Stimulated activated naive CD8-positive, alpha-beta T cell treated with anti-CD3 and anti-CD28 coated beads, Interleukin-15, Interleukin-2, amounts not matched to agents 100 ng/mL and 50 ng/mL, for 24 hours (primary cell): ENCODE data around the gene SELENOK.
"Not testable (repeated sequence)": the region's sequence is repeated elsewhere in the genome, so short reads cannot be mapped to it uniquely, and the experiment has no call there.

Experiments used
- H3K27ac Mint-ChIP-seq: one replicate; pipeline ENCODE4 v1.8.0; 2021; ENCODE audit warnings: mild to moderate bottlenecking, mixed read lengths
- H3K27me3 Mint-ChIP-seq: one replicate; pipeline ENCODE4 v1.8.0; 2021; ENCODE audit warnings: mixed read lengths
- H3K36me3 Mint-ChIP-seq: one replicate; pipeline ENCODE4 v1.8.0; 2021; ENCODE audit warnings: low read depth, mixed read lengths
- H3K4me1 Mint-ChIP-seq: one replicate; pipeline ENCODE4 v1.8.0; 2021; ENCODE audit warnings: low read depth, mixed read lengths
- H3K4me3 Mint-ChIP-seq: one replicate; pipeline ENCODE4 v1.8.0; 2021; ENCODE audit warnings: mild to moderate bottlenecking, mixed read lengths
- H3K9me3 Mint-ChIP-seq: one replicate; pipeline ENCODE4 v1.8.0; 2021; ENCODE audit warnings: mixed read lengths

Gene SELENOK

GRCh38 chr3:53891497-53892285 lies at the start of gene SELENOK:
Gene SELENOK, minus strand, starts transcription at chr3:53891859.
- peak within 1 kb of the TSS; percentile 94 for H3K27ac Mint-ChIP-seq
- no peaks in the 10 kb centered on the region for H3K9me3 Mint-ChIP-seq
- H3K27me3 Mint-ChIP-seq: peaks cover 14% of the 10 kb centered on the region
- peaks cover 56% of the 10 kb centered on the region for H3K4me1 Mint-ChIP-seq
- peak within 1 kb of the TSS; percentile 92 for H3K4me3 Mint-ChIP-seq
- H3K36me3 Mint-ChIP-seq: peaks cover 22% of the 10 kb centered on the region

GRCh38 chr3:53941184-53941583 lies 49.5 kb upstream of the SELENOK start:
- peaks cover 11% of the 10 kb centered on the region for H3K9me3 Mint-ChIP-seq
- peaks cover under 1% of the 10 kb centered on the region for H3K36me3 Mint-ChIP-seq
- H3K27ac Mint-ChIP-seq: no peak overlapping the region
- H3K4me3 Mint-ChIP-seq: no peak overlapping the region
- peaks cover 37% of the 10 kb centered on the region for H3K27me3 Mint-ChIP-seq
- H3K4me1 Mint-ChIP-seq: no peaks in the 10 kb centered on the region

DNA sequence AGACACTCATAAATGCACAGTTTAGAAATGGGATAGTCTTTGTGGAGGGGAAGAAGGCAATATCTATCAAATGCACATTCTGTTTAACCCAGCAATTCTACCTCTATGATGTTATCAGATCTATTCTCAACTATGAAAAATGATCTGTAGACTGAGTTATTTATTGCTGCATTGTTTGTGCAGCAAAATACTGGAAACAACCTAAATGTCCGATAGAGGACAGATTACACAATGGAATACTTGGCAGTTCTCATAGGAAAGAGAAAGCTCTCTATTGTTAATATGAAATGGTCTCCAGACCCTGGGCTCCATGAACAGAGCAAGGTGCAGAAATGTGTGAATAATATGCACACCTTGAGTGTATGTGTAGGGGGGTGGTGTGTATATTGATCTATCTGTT lies 49.0 kb upstream of the SELENOK start:
- Mint-ChIP-seq H3K36me3 (no peaks in the 10 kb centered on the region), H3K27me3 (peaks cover 38% of the 10 kb centered on the region), H3K9me3 (peaks cover 9% of the 10 kb centered on the region), H3K4me1 (no peaks in the 10 kb centered on the region), H3K27ac (no peak overlapping the region), H3K4me3 (no peak overlapping the region)

- H3K4me1 Mint-ChIP-seq: no peaks in the 10 kb centered on the region
- H3K36me3 Mint-ChIP-seq: no peaks in the 10 kb centered on the region
- H3K27ac Mint-ChIP-seq: no peak overlapping the region
- H3K27me3 Mint-ChIP-seq: peaks cover 40% of the 10 kb centered on the region
- peaks cover 8% of the 10 kb centered on the region for H3K9me3 Mint-ChIP-seq
- H3K4me3 Mint-ChIP-seq: no peak overlapping the region
Measured at GRCh38 chr3:53939813-53940212, 48.2 kb upstream of the SELENOK start.

DNA sequence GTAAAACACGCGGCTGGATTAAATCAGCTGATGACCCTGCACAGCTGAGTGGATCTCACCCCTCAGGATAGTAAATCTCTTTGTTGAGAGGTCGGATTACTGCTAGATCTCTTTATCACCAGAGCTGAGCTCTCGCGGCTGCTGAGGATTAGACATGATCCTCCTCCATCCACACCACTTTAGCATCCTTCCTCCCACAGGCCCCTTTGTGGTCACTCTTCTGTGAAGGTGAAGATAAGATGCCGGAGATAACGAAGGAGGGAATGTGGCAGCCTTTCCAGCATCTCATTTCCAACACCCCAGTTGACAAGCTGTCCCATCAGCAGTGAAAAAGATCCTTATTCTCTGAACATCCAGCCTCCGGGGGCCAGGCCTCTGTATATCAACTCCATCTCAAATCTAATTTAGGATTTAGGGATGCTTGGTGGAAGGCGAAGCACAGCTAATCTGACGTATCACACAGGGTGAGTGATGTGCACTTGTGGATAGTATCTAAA lies 47.5 kb upstream of the SELENOK start:
- Mint-ChIP-seq H3K27ac (no peak overlapping the region), H3K4me3 (no peak overlapping the region), H3K36me3 (no peaks in the 10 kb centered on the region), H3K9me3 (peaks cover 7% of the 10 kb centered on the region), H3K27me3 (peaks cover 40% of the 10 kb centered on the region), H3K4me1 (no peaks in the 10 kb centered on the region)

DNA sequence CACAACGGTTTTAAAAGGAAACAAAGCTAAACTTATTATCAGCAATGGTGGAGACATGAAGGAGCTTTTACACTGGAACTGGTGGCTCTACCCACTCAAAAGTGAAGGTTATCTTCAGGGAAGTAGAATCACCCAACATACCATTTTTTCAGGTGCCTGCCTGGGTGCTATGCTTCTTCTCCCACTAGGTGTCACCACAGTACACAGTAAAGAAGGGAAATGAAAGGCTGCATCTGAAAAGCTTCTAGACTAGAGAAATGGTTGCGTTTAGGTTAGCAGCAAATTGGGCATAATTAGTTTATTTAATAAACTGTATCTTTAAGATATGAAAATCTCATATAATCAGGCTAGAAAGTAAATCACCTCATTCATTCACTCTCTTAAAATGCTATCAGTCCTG lies 47.0 kb upstream of the SELENOK start:
- H3K4me3 Mint-ChIP-seq: no peak overlapping the region
- no peak overlapping the region for H3K27ac Mint-ChIP-seq
- peaks cover 41% of the 10 kb centered on the region for H3K27me3 Mint-ChIP-seq
- peaks cover 7% of the 10 kb centered on the region for H3K9me3 Mint-ChIP-seq
- no peaks in the 10 kb centered on the region for H3K4me1 Mint-ChIP-seq
- no peaks in the 10 kb centered on the region for H3K36me3 Mint-ChIP-seq

GRCh38 chr3:53936347-53936746 lies 44.7 kb upstream of the SELENOK start:
- Mint-ChIP-seq H3K36me3 (no peaks in the 10 kb centered on the region), H3K27ac (no peak overlapping the region), H3K27me3 (peaks cover 43% of the 10 kb centered on the region), H3K4me1 (no peaks in the 10 kb centered on the region), H3K9me3 (peaks cover 7% of the 10 kb centered on the region), H3K4me3 (no peak overlapping the region)

DNA sequence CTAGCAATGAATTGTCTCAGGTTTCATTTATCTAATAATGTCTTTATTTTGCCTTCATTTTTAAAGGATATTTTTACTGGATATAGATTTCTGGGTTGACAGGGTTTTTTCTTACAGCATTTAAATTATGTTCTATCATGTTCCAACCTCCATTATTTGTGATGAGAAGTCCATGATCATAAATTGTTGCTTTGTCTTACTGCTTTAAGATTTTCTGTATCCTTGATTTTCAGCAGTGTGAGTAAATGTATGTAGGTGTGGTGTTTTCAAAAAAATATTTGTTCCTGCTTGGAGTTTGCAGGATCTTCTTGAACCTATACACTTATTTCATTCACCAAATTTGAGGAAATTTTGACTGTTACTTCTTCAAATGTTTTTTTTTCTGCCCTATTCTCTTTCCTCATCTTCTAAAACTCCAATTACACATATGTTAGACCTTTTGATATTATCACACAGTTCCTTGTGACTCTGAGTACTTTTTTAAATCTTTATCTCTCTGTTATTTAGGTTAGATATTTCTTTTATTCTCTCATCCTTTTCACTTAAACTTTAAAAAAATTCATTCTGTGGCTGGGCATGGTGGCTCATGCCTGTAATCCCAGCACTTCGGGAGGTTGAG lies 43.7 kb upstream of the SELENOK start:
- no peak overlapping the region for H3K4me3 Mint-ChIP-seq
- H3K4me1 Mint-ChIP-seq: no peaks in the 10 kb centered on the region
- peaks cover 39% of the 10 kb centered on the region for H3K27me3 Mint-ChIP-seq
- no peak overlapping the region for H3K27ac Mint-ChIP-seq
- no peaks in the 10 kb centered on the region for H3K36me3 Mint-ChIP-seq
- peaks cover 7% of the 10 kb centered on the region for H3K9me3 Mint-ChIP-seq

DNA sequence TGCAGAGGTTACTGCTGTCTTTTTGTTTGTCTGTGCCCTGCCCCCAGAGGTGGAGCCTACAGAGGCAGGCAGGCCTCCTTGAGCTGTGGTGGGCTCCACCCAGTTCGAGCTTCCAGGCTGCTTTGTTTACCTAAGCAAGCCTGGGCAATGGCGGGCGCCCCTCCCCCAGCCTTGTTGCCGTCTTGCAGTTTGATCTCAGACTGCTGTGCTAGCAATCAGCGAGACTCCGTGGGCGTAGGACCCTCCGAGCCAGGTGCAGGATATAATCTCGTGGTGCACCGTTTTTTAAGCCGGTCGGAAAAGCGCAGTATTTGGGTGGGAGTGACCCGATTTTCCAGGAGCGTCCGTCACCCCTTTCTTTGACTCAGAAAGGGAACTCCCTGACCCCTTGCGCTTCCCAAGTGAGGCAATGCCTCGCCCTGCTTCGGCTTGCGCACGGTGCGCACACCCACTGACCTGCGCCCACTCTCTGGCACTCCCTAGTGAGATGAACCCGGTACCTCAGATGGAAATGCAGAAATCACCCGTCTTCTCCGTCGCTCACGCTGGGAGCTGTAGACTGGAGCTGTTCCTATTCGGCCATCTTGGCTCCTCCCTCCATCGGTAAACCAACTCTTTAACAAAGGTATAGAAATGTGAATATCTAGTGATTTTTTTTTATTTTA lies 35.7 kb upstream of the SELENOK start:
- H3K4me1 Mint-ChIP-seq, H3K27ac Mint-ChIP-seq, H3K9me3 Mint-ChIP-seq, H3K36me3 Mint-ChIP-seq, H3K4me3 Mint-ChIP-seq: not testable (repeated sequence)
- peaks cover 16% of the 10 kb centered on the region for H3K27me3 Mint-ChIP-seq

- Mint-ChIP-seq H3K36me3 (no peaks in the 10 kb centered on the region), H3K27ac (no peak overlapping the region), H3K4me1 (no peaks in the 10 kb centered on the region), H3K4me3 (no peak overlapping the region), H3K27me3 (peaks cover 36% of the 10 kb centered on the region), H3K9me3 (peaks cover 6% of the 10 kb centered on the region)
Measured at GRCh38 chr3:53921296-53921695, 29.6 kb upstream of the SELENOK start.

- H3K27me3 Mint-ChIP-seq: peaks cover 37% of the 10 kb centered on the region
- H3K9me3 Mint-ChIP-seq: peaks cover 6% of the 10 kb centered on the region
- H3K4me1 Mint-ChIP-seq: no peaks in the 10 kb centered on the region
- no peak overlapping the region for H3K27ac Mint-ChIP-seq
- no peak overlapping the region for H3K4me3 Mint-ChIP-seq
- no peaks in the 10 kb centered on the region for H3K36me3 Mint-ChIP-seq
Measured at GRCh38 chr3:53919741-53920140, 28.1 kb upstream of the SELENOK start.

DNA sequence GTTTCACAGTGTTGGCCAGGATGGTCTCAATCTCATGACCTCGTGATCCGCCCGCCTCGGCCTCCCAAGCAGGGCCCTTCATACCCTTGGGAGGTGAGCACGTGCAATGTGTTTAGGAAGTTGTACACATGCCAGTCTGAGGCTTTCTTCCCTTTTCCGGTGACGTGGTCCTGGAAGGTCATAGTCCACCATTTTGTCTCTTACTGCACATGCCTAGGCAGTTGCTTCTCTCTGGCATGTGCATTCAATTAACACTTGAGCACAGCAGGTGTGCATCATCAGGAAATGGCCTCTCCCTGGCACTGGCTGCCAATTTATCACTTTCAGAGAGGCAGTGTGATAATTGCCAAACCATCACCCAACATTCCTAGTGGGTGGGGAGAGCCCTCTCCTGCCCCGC lies 21.7 kb upstream of the SELENOK start:
- H3K9me3 Mint-ChIP-seq: no peaks in the 10 kb centered on the region
- no peaks in the 10 kb centered on the region for H3K4me1 Mint-ChIP-seq
- H3K27ac Mint-ChIP-seq: no peak overlapping the region
- peaks cover 58% of the 10 kb centered on the region for H3K27me3 Mint-ChIP-seq
- H3K4me3 Mint-ChIP-seq: no peak overlapping the region
- no peaks in the 10 kb centered on the region for H3K36me3 Mint-ChIP-seq

GRCh38 chr3:53902711-53903110 lies 11.1 kb upstream of the SELENOK start:
- Mint-ChIP-seq H3K9me3 (no peaks in the 10 kb centered on the region), H3K4me3 (no peak overlapping the region), H3K27me3 (peaks cover 25% of the 10 kb centered on the region), H3K4me1 (no peaks in the 10 kb centered on the region), H3K27ac (no peak overlapping the region), H3K36me3 (no peaks in the 10 kb centered on the region)

DNA sequence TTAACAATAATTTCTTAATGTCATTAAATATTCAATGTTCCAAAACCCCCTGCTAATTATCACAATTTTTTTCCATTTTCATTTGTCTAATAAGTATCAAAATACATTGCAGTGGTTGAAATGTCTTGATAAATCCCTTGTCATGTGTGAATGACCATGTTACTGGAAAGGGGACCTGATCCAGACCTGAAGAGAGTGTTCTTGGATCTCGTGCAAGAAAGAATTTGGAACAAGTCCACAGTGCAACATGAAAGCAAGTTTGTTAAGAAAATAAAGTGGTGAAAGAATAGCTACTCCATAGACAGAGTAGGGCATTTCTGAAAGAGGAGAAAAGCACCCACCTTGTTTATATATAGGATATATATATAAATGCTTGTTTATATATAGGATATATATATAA lies 10.4 kb upstream of the SELENOK start:
- Mint-ChIP-seq H3K27ac (no peak overlapping the region), H3K27me3 (peaks cover 27% of the 10 kb centered on the region), H3K9me3 (no peaks in the 10 kb centered on the region), H3K4me1 (no peaks in the 10 kb centered on the region), H3K36me3 (no peaks in the 10 kb centered on the region), H3K4me3 (no peak overlapping the region)

DNA sequence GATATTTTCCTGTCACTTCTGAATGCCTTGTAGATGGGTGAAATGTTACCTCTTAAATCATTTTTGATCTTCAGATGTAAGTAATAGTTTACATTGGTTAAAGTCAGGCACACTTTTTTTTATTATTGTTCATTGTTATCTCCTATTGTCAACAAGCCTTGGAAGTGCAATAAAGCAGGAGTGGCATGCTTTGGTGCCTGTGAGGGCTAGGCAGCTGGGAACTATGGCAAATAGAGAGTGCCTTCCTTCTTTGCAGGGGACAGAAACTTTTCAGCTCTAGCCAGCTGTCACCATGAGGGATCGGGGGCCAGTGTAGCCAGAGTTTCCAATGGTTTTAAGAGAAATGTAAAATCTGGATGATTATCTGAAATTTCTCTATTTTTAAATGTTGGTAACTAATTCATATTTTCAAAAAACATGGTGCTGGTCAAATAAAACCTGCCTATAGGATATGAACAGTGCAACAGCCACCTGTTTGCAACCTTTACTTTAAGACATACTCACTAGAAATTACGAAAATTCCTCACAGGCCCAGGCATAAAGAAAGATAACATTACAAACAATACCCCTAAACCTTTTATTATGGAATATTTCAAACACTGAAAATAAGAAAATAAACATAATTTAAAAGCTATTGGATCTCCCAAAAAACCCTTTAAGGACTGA lies 9.1 kb upstream of the SELENOK start:
- no peaks in the 10 kb centered on the region for H3K36me3 Mint-ChIP-seq
- no peak overlapping the region for H3K4me3 Mint-ChIP-seq
- H3K27ac Mint-ChIP-seq: no peak overlapping the region
- H3K4me1 Mint-ChIP-seq: no peaks in the 10 kb centered on the region
- H3K27me3 Mint-ChIP-seq: peaks cover 23% of the 10 kb centered on the region
- no peaks in the 10 kb centered on the region for H3K9me3 Mint-ChIP-seq
